Glomerular endothelial cell (primary cell): ENCODE data around the gene STOM. TPM values are rescaled to one million over a fixed set of nuclear protein-coding genes. Genes with fewer than 3 reads are reported as not detected.

Source experiments
- DNase-seq: peaks from one replicate; pipeline ENCODE4 v3.0.0-alpha.2; 2011; ENCODE audit warnings: low read depth, low spot score; ENCODE audit errors: extremely low read depth
- total RNA-seq: library from RNA; depleted of rRNA; stranded (reverse); fragments of >200 nt; gene quantifications from 2 replicates; pipeline ENCODE4 v1.2.3, GENCODE V29; 2015

Gene STOM
- total RNA-seq, 1 donor from 2014 or later, result 118 TPM

- peak; percentile 92 for DNase-seq
Observed at GRCh38 chr9:121350993-121351561, 19.0 kb downstream of the STOM start.

GRCh38 chr9:121350036-121350435 is 20.0 kb downstream of the STOM start:
- no peak for DNase-seq

GRCh38 chr9:121349009-121349408 is 21.0 kb downstream of the STOM start:
- no peak for DNase-seq

GRCh38 chr9:121348221-121348620 is 21.8 kb downstream of the STOM start:
- DNase-seq, result no peak

GRCh38 chr9:121345070-121345469 is 25.0 kb downstream of the STOM start:
- DNase-seq, result no peak

- no peak for DNase-seq
Observed at GRCh38 chr9:121344184-121344583, 25.9 kb downstream of the STOM start.

- no peak for DNase-seq
Observed at GRCh38 chr9:121340676-121341392, 29.2 kb downstream of the STOM start.

- no peak for DNase-seq
Observed at GRCh38 chr9:121339437-121339836, 30.6 kb downstream of the STOM start.

- DNase-seq, result no peak
Observed at GRCh38 chr9:121336665-121337064, 33.4 kb downstream of the STOM start.

- no peak for DNase-seq
Observed at GRCh38 chr9:121333950-121334773, 35.9 kb downstream of the STOM start.

- DNase-seq, result no peak
Observed at GRCh38 chr9:121331992-121332685, 37.9 kb downstream of the STOM start.

- no peak for DNase-seq
Observed at GRCh38 chr9:121331549-121331948, 38.5 kb downstream of the STOM start.

- no peak for DNase-seq
Observed at GRCh38 chr9:121328876-121329681, 41.0 kb downstream of the STOM start.

- no peak for DNase-seq
Observed at GRCh38 chr9:121328476-121328875, 41.6 kb downstream of the STOM start.

GRCh38 chr9:121326901-121327613 is 43.0 kb downstream of the STOM start:
- DNase-seq, result no peak

GRCh38 chr9:121326130-121326838 is 43.8 kb downstream of the STOM start:
- peak; percentile 87 for DNase-seq

- no peak for DNase-seq
Observed at GRCh38 chr9:121325387-121325786, 44.7 kb downstream of the STOM start.

GRCh38 chr9:121324755-121325154 is 45.3 kb downstream of the STOM start:
- DNase-seq, result no peak

GRCh38 chr9:121324316-121324715 is 45.7 kb downstream of the STOM start:
- no peak for DNase-seq
